Measurements from ENCODE around the gene FUT2. TPM values are rescaled to one million over a fixed set of nuclear protein-coding genes. Genes with fewer than 3 reads are reported as not detected.

The FUT2 gene
- not detected in 2 replicates for total RNA-seq (2014; rRNA removed; shearing (Covaris generic); ENCODE audit: low replicate concordance)

- no peaks in the 10 kb centered on the region for H3K9me2 ChIP-seq (replicated peaks; ENCODE audit: insufficient read depth, low read length)
- H3K27me3 ChIP-seq (ENCODE audit: low read length), result no peaks in the 10 kb centered on the region
- H4K20me1 ChIP-seq (ENCODE audit: insufficient read depth, low read depth, low read length), result no peaks in the 10 kb centered on the region
- no peaks in the 10 kb centered on the region for H3K79me2 ChIP-seq (ENCODE audit: low read length)
- no peak within 1 kb of the TSS for H3K4me3 ChIP-seq (ENCODE audit: low read length)
- no peaks in the 10 kb centered on the region for H3K9me3 ChIP-seq (ENCODE audit: low read length)
- no peak within 1 kb of the TSS for H2AFZ ChIP-seq (ENCODE audit: low read length)
- no peak within 1 kb of the TSS for H3K4me2 ChIP-seq (ENCODE audit: low read depth, low read length, poor library complexity, severe bottlenecking)
- H3K27ac ChIP-seq (ENCODE audit: low read length), result no peak within 1 kb of the TSS
- no peaks in the 10 kb centered on the region for H3K4me1 ChIP-seq (ENCODE audit: low read length)
- no peak for DNase-seq
- H3K36me3 ChIP-seq (ENCODE audit: insufficient read depth, low read length), result no peaks in the 10 kb centered on the region
- no peak within 1 kb of the TSS for H3K9ac ChIP-seq (ENCODE audit: low read length)
These were observed at the start of gene FUT2 for GRCh38 chr19:48695743-48696352. Gene FUT2 (plus strand): TSS chr19:48695971. CDS start chr19:48702957, 6,986 bp downstream.

- H3K9ac ChIP-seq (ENCODE audit: low read length), result peak within 1 kb of the TSS; percentile 59
- peak; percentile 95 for DNase-seq
- no peak within 1 kb of the TSS for H3K27ac ChIP-seq (ENCODE audit: low read length)
- H3K9me3 ChIP-seq (ENCODE audit: low read length), result no peaks in the 10 kb centered on the region
- H3K79me2 ChIP-seq (ENCODE audit: low read length), result no peaks in the 10 kb centered on the region
- H3K4me3 ChIP-seq (ENCODE audit: low read length), result peak within 1 kb of the TSS; percentile 61; the same call in 1 of the 2 replicates
- peaks cover 14% of the 10 kb centered on the region for H3K4me1 ChIP-seq (ENCODE audit: low read length)
- H3K9me2 ChIP-seq (replicated peaks; ENCODE audit: insufficient read depth, low read length), result no peaks in the 10 kb centered on the region
- peak within 1 kb of the TSS; percentile 74 for H3K4me2 ChIP-seq (ENCODE audit: low read depth, low read length, poor library complexity, severe bottlenecking)
- no peaks in the 10 kb centered on the region for H4K20me1 ChIP-seq (ENCODE audit: insufficient read depth, low read depth, low read length)
- peak within 1 kb of the TSS; percentile 78; the same call in 1 of the 2 replicates for H2AFZ ChIP-seq (ENCODE audit: low read length)
- H3K27me3 ChIP-seq (ENCODE audit: low read length), result no peaks in the 10 kb centered on the region
- H3K36me3 ChIP-seq (ENCODE audit: insufficient read depth, low read length), result no peaks in the 10 kb centered on the region
These were observed 49.6 kb upstream of the FUT2 start, which contains the start of gene CA11 for GRCh38 chr19:48646001-48646721. Gene CA11 (minus strand): TSS chr19:48646187. CDS start chr19:48645632, 555 bp downstream.

- no peak overlapping the region for H3K27ac ChIP-seq (ENCODE audit: low read length)
- H3K9ac ChIP-seq (ENCODE audit: low read length), result no peak overlapping the region
These were observed 49.0 kb upstream of the FUT2 start for GRCh38 chr19:48646722-48647216.

GRCh38 chr19:48648134-48648533 lies 47.6 kb upstream of the FUT2 start:
- Histone ChIP-seq H3K27ac (ENCODE audit: low read length) (no peak overlapping the region), H2AFZ (ENCODE audit: low read length) (no peak overlapping the region), H3K79me2 (ENCODE audit: low read length) (no peaks in the 10 kb centered on the region), H3K9ac (ENCODE audit: low read length) (no peak overlapping the region), H3K9me3 (ENCODE audit: low read length) (no peaks in the 10 kb centered on the region), H4K20me1 (ENCODE audit: insufficient read depth, low read depth, low read length) (no peaks in the 10 kb centered on the region), H3K4me1 (ENCODE audit: low read length) (peaks cover 14% of the 10 kb centered on the region), H3K36me3 (ENCODE audit: insufficient read depth, low read length) (no peaks in the 10 kb centered on the region), H3K4me2 (ENCODE audit: low read depth, low read length, poor library complexity, severe bottlenecking) (no peak overlapping the region), H3K9me2 (replicated peaks; ENCODE audit: insufficient read depth, low read length) (no peaks in the 10 kb centered on the region), H3K4me3 (ENCODE audit: low read length) (no peak overlapping the region), H3K27me3 (ENCODE audit: low read length) (no peaks in the 10 kb centered on the region)
- no peak for DNase-seq

More at GRCh38 chr19:48646722-48647216, 49.0 kb upstream of the FUT2 start:
- H3K4me1 ChIP-seq (ENCODE audit: low read length), result peaks cover 14% of the 10 kb centered on the region
- H3K27me3 ChIP-seq (ENCODE audit: low read length), result no peaks in the 10 kb centered on the region
- H3K9me2 ChIP-seq (replicated peaks; ENCODE audit: insufficient read depth, low read length), result no peaks in the 10 kb centered on the region
- H4K20me1 ChIP-seq (ENCODE audit: insufficient read depth, low read depth, low read length), result no peaks in the 10 kb centered on the region
- no peak overlapping the region for H2AFZ ChIP-seq (ENCODE audit: low read length)
- no peak for DNase-seq
- no peaks in the 10 kb centered on the region for H3K36me3 ChIP-seq (ENCODE audit: insufficient read depth, low read length)
- no peaks in the 10 kb centered on the region for H3K79me2 ChIP-seq (ENCODE audit: low read length)
- H3K4me3 ChIP-seq (ENCODE audit: low read length), result no peak overlapping the region; the same call in 1 of the 2 replicates
- H3K4me2 ChIP-seq (ENCODE audit: low read depth, low read length, poor library complexity, severe bottlenecking), result peak overlapping the region; percentile 74
- H3K9me3 ChIP-seq (ENCODE audit: low read length), result no peaks in the 10 kb centered on the region

- Histone ChIP-seq H3K9ac (ENCODE audit: low read length) (no peak overlapping the region), H3K4me1 (ENCODE audit: low read length) (peaks cover 3% of the 10 kb centered on the region), H3K79me2 (ENCODE audit: low read length) (no peaks in the 10 kb centered on the region), H3K4me3 (ENCODE audit: low read length) (no peak overlapping the region), H3K9me2 (replicated peaks; ENCODE audit: insufficient read depth, low read length) (no peaks in the 10 kb centered on the region), H4K20me1 (ENCODE audit: insufficient read depth, low read depth, low read length) (no peaks in the 10 kb centered on the region), H3K27me3 (ENCODE audit: low read length) (no peaks in the 10 kb centered on the region), H2AFZ (ENCODE audit: low read length) (no peak overlapping the region), H3K9me3 (ENCODE audit: low read length) (no peaks in the 10 kb centered on the region), H3K36me3 (ENCODE audit: insufficient read depth, low read length) (no peaks in the 10 kb centered on the region), H3K27ac (ENCODE audit: low read length) (no peak overlapping the region), H3K4me2 (ENCODE audit: low read depth, low read length, poor library complexity, severe bottlenecking) (no peak overlapping the region)
- no peak for DNase-seq
These were observed 44.6 kb upstream of the FUT2 start for GRCh38 chr19:48650974-48651682.

GRCh38 chr19:48651683-48652048 lies 44.1 kb upstream of the FUT2 start:
- Histone ChIP-seq H3K9ac (ENCODE audit: low read length) (no peak overlapping the region), H4K20me1 (ENCODE audit: insufficient read depth, low read depth, low read length) (no peaks in the 10 kb centered on the region)

GRCh38 chr19:48654299-48655059 lies 41.3 kb upstream of the FUT2 start:
- no peak overlapping the region for H3K9ac ChIP-seq (ENCODE audit: low read length)
- no peak overlapping the region for H2AFZ ChIP-seq (ENCODE audit: low read length)
- no peaks in the 10 kb centered on the region for H3K9me2 ChIP-seq (replicated peaks; ENCODE audit: insufficient read depth, low read length)
- H3K4me1 ChIP-seq (ENCODE audit: low read length), result no peaks in the 10 kb centered on the region
- H3K9me3 ChIP-seq (ENCODE audit: low read length), result no peaks in the 10 kb centered on the region
- H3K4me2 ChIP-seq (ENCODE audit: low read depth, low read length, poor library complexity, severe bottlenecking), result no peak overlapping the region
- no peak overlapping the region for H3K4me3 ChIP-seq (ENCODE audit: low read length)
- H3K27me3 ChIP-seq (ENCODE audit: low read length), result no peaks in the 10 kb centered on the region
- no peak for DNase-seq
- H3K27ac ChIP-seq (ENCODE audit: low read length), result no peak overlapping the region
- no peaks in the 10 kb centered on the region for H4K20me1 ChIP-seq (ENCODE audit: insufficient read depth, low read depth, low read length)
- no peaks in the 10 kb centered on the region for H3K36me3 ChIP-seq (ENCODE audit: insufficient read depth, low read length)
- no peaks in the 10 kb centered on the region for H3K79me2 ChIP-seq (ENCODE audit: low read length)

More at GRCh38 chr19:48651683-48652048, 44.1 kb upstream of the FUT2 start:
- no peak overlapping the region for H3K4me2 ChIP-seq (ENCODE audit: low read depth, low read length, poor library complexity, severe bottlenecking)
- H3K27me3 ChIP-seq (ENCODE audit: low read length), result no peaks in the 10 kb centered on the region
- H3K4me3 ChIP-seq (ENCODE audit: low read length), result no peak overlapping the region
- H3K4me1 ChIP-seq (ENCODE audit: low read length), result no peaks in the 10 kb centered on the region
- no peaks in the 10 kb centered on the region for H3K79me2 ChIP-seq (ENCODE audit: low read length)
- H3K27ac ChIP-seq (ENCODE audit: low read length), result no peak overlapping the region
- H3K9me3 ChIP-seq (ENCODE audit: low read length), result no peaks in the 10 kb centered on the region
- DNase-seq, result no peak
- no peak overlapping the region for H2AFZ ChIP-seq (ENCODE audit: low read length)
- no peaks in the 10 kb centered on the region for H3K36me3 ChIP-seq (ENCODE audit: insufficient read depth, low read length)
- H3K9me2 ChIP-seq (replicated peaks; ENCODE audit: insufficient read depth, low read length), result no peaks in the 10 kb centered on the region

All from Karpas-422 (cell line).